Astrocyte of the spinal cord (primary cell): ENCODE results near the gene NEMF.

Source experiments
- DNase-seq: peaks from one replicate; pipeline ENCODE4 v3.0.0; 2011; ENCODE audit warnings: low read depth, low spot score
- H3K4me3 ChIP-seq: 2 replicates; pipeline ENCODE4 v1.5.1; 2011; ENCODE audit warnings: low read depth, mild to moderate bottlenecking, low read length, moderate library complexity
- in situ Hi-C: cut with HindIII; loops from 2 replicates; pipeline ENCODE4 v1.10.0; 2017; ENCODE audit warnings: low sequenced_read_pairs
- TF ChIP-seq, protein P1 (sequence below): IDR thresholded peaks from 2 replicates; pipeline ENCODE4 v1.5.1; 2012; ENCODE audit warnings: low read depth, mild to moderate bottlenecking, low read length, inconsistent platforms

Gene NEMF

DNA sequence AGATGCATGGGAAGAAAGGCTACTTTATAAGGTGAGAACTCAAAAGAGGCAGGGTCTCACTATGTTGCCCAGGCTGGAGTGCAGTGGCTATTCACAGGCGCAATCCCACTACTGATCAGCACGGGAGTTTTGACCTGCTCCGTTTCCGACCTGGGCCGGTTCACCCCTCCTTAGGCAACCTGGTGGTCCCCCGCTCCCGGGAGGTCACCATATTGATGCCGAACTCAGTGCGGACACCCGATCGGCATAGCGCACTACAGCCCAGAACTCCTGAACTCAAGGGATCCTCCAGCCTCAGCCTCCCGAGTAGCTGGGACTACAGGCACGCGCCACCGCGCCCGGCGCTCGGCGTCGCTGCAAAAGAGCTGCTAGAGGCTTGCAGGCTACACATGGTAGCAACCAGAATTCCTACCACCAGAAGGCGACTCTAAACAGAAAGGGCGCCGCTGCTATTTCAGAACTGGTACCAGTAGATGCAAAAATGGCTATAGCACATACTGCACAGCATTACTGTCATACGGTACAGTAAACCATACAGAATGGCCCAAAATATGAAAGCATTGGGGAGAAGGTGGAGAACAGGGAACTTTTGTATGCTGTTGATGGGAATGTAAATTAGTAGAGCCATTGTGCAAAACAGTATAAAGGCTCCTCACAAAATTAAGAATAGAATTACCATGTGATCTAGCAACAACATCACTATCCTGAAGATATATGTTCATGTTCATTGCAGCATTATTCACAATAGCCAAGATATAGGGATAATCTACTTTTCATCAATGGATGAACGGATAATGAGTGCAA lies 1.2 kb upstream of the NEMF start:
- TF ChIP-seq, protein P1, sequence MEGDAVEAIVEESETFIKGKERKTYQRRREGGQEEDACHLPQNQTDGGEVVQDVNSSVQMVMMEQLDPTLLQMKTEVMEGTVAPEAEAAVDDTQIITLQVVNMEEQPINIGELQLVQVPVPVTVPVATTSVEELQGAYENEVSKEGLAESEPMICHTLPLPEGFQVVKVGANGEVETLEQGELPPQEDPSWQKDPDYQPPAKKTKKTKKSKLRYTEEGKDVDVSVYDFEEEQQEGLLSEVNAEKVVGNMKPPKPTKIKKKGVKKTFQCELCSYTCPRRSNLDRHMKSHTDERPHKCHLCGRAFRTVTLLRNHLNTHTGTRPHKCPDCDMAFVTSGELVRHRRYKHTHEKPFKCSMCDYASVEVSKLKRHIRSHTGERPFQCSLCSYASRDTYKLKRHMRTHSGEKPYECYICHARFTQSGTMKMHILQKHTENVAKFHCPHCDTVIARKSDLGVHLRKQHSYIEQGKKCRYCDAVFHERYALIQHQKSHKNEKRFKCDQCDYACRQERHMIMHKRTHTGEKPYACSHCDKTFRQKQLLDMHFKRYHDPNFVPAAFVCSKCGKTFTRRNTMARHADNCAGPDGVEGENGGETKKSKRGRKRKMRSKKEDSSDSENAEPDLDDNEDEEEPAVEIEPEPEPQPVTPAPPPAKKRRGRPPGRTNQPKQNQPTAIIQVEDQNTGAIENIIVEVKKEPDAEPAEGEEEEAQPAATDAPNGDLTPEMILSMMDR, result peak; percentile 80
- in situ Hi-C loops, result no loop called here

DNA sequence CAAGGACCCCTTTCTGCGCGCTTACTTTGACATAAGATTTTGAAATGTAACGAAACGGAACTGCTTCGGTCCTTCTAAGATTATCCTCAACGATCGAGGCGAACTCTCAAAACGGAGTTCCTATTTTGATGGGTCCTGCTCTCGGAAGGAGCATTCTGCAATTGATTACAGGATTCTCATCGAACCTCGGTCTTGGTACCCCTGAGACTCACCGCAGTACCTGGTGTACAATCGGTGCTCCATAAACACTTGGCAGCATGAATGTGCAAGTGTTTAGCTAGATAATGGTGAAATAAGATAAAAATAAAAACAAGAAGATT lies 530 bp upstream of the NEMF start:
- H3K4me3 ChIP-seq, result peak overlapping the region; percentile 98
- in situ Hi-C loops, result no loop called here
- TF ChIP-seq, protein P1, result no peak
- no peak for DNase-seq

More for the DNA sequence above, 1.2 kb upstream of the NEMF start:
- DNase-seq, result peak; percentile 86
- peak overlapping the region; percentile 98 for H3K4me3 ChIP-seq

DNA sequence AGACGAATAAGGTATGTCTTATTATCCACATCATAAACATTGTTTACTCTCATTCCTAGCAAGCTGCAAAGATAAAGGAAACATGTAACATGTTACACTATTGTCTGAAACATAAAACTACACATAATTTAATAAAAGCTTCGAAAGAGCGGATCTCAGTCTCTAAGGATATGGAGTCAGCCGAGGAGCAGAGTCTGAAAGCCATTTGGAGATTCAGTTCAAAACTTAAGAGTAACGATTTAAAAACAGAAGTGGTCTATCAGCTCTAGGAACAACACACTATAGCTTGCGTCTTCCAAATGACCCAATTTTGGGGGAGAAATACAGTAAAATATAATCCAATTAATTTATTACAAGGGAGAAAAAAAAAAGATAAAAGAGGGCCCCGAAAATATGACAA lies 775 bp downstream of the NEMF start:
- H3K4me3 ChIP-seq, result peak overlapping the region; percentile 98
- DNase-seq, result peak; percentile 10
- TF ChIP-seq, protein P1, result no peak
- in situ Hi-C loops, result no loop called here

DNA sequence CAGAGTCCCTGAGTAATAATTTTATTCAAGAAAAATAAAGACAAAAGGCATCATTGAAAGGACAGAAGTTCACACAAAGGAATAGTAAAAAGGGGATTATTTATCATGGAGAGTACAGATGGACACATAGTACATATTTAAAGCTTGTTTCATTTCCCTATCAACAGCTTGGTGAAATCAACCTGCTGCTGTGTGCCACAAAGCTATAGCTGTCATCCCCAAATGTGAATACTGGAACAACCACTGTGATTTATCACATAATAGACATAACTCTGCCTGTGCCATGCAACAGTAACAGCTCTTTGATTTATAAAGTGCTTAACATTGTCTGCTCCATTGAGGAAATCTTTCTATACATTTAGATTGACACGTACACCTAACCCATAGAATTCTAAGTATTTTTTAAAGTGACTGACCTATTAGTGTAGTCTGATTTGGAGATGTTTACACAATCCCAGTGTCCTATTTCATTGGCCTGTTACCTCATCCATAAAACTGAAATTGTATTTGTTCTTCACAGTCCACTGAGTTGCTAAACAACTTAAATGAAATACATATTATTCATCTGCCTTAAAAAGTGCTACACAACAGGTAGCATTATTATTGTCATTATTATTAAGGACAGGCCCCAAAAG lies 3.3 kb downstream of the NEMF start:
- TF ChIP-seq, protein P1, result no peak
- no peak overlapping the region for H3K4me3 ChIP-seq
- in situ Hi-C loops, result no loop called here
- DNase-seq, result no peak

DNA sequence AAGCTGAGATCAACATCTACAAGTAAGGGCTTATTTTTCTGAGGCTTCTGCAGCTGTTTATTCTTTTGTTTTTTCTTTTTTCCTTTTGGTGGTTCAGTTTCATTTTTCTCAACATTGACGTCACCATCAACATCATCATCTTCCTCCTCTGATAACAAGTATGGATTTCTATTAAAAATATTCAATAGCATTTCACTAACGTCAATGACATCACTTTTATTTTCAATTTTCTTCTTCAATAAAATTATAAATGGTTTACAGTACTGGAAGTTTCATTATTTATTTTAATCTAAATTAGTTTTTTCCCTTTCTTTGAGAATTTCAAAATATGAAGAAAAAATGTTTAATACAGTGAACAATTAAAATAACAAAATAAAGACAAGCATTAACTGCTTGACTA lies 23.9 kb downstream of the NEMF start:
- no peak for DNase-seq
- no peak overlapping the region for H3K4me3 ChIP-seq
- TF ChIP-seq, protein P1, result no peak
- in situ Hi-C loops, result no loop called here

DNA sequence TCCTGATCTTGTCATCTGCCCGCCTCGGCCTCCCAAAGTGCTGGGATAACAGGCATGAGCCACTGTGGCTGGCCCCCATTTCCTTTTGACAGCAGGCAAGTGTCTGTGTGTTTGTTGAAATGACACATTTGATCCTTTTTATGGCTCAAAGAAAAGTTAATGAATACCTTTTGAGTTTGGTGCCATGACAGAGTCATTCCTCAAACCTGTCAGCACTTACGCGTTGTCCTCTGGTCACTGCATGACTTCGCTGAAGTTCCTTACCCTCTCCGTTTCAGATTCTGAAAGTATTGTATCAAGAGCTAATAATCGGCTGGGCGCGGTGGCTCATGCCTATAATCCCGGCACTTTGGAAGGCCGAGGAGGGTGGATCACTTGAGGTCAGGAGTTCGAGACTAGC lies 32.4 kb downstream of the NEMF start:
- in situ Hi-C loops, result no loop called here
- no peak overlapping the region for H3K4me3 ChIP-seq
- DNase-seq, result no peak
- TF ChIP-seq, protein P1, result no peak
